HG03066 (cell line): ENCODE data around the gene DLK2.
"Not testable (repeated sequence)": the region's sequence is repeated elsewhere in the genome, so short reads cannot be mapped to it uniquely, and the experiment has no call there.

ENCODE experiments used
- ATAC-seq: cut with Tn5 transposase; IDR thresholded peaks from one replicate; pipeline ENCODE4 v1.9.1; 2021; ENCODE audit warnings: low read depth; ENCODE audit not compliant: unreplicated experiment

DLK2 gene

GRCh38 chr6:43488667-43489276, 33.4 kb upstream of the DLK2 start:
- no peak for ATAC-seq

- ATAC-seq = no peak
Measured at GRCh38 chr6:43481591-43482236, 26.4 kb upstream of the DLK2 start.

- ATAC-seq = no peak
Measured at GRCh38 chr6:43481075-43481474, 25.7 kb upstream of the DLK2 start.

- ATAC-seq = no peak
Measured at GRCh38 chr6:43478008-43478372, 22.6 kb upstream of the DLK2 start.

GRCh38 chr6:43477235-43478007, 22.1 kb upstream of the DLK2 start, which contains the start of gene TJAP1:
Gene TJAP1, plus strand, starts transcription at chr6:43477570. Its CDS starts 21,432 bp downstream, at chr6:43499002.
- peak; percentile 96 for ATAC-seq

GRCh38 chr6:43476746-43477145, 21.4 kb upstream of the DLK2 start:
- no peak for ATAC-seq

- no peak for ATAC-seq
Measured at GRCh38 chr6:43475516-43475915, 20.2 kb upstream of the DLK2 start.

- no peak for ATAC-seq
Measured at GRCh38 chr6:43472515-43472914, 17.2 kb upstream of the DLK2 start.

- no peak for ATAC-seq
Measured at GRCh38 chr6:43471399-43471798, 16.1 kb upstream of the DLK2 start.

- no peak for ATAC-seq
Measured at GRCh38 chr6:43469947-43470346, 14.6 kb upstream of the DLK2 start.

- no peak for ATAC-seq
Measured at GRCh38 chr6:43468748-43469681, 13.7 kb upstream of the DLK2 start.

GRCh38 chr6:43468240-43468639, 12.9 kb upstream of the DLK2 start:
- ATAC-seq = no peak

GRCh38 chr6:43467752-43468151, 12.4 kb upstream of the DLK2 start:
- ATAC-seq = no peak

- ATAC-seq = not testable (repeated sequence)
Measured at GRCh38 chr6:43467265-43467664, 11.9 kb upstream of the DLK2 start.

GRCh38 chr6:43465948-43466347, 10.6 kb upstream of the DLK2 start:
- no peak for ATAC-seq

GRCh38 chr6:43464337-43464736, 9.0 kb upstream of the DLK2 start:
- no peak for ATAC-seq

- no peak for ATAC-seq
Measured at GRCh38 chr6:43461936-43462335, 6.6 kb upstream of the DLK2 start.

- ATAC-seq = no peak
Measured at GRCh38 chr6:43460032-43460431, 4.7 kb upstream of the DLK2 start.

- ATAC-seq = no peak
Measured at GRCh38 chr6:43459535-43459934, 4.2 kb upstream of the DLK2 start.

- ATAC-seq = not testable (repeated sequence)
Measured at GRCh38 chr6:43458154-43458553, 2.8 kb upstream of the DLK2 start.

GRCh38 chr6:43457643-43458042, 2.3 kb upstream of the DLK2 start:
- no peak for ATAC-seq
